ENCODE results near the gene ABCC4.

The ABCC4 gene

GRCh38 chr13:95301183-95301967 is at the start of gene ABCC4:
Gene ABCC4, minus strand, starts transcription at chr13:95301451. Its CDS starts 137 bp downstream, at chr13:95301314.
- peak; percentile 63 for DNase-seq

- DNase-seq, result no peak
These were observed 48.0 kb upstream of the ABCC4 start for GRCh38 chr13:95349267-95349666.

GRCh38 chr13:95343944-95344343 is 42.7 kb upstream of the ABCC4 start:
- no peak for DNase-seq

- no peak for DNase-seq
These were observed 40.2 kb upstream of the ABCC4 start for GRCh38 chr13:95341441-95341840.

- no peak for DNase-seq
These were observed 37.7 kb upstream of the ABCC4 start for GRCh38 chr13:95338905-95339304.

- DNase-seq, result no peak
These were observed 36.3 kb upstream of the ABCC4 start for GRCh38 chr13:95337597-95337996.

- DNase-seq, result no peak
These were observed 34.4 kb upstream of the ABCC4 start for GRCh38 chr13:95335667-95336066.

- DNase-seq, result no peak
These were observed 27.1 kb upstream of the ABCC4 start for GRCh38 chr13:95328386-95328785.

- DNase-seq, result no peak
These were observed 25.9 kb upstream of the ABCC4 start for GRCh38 chr13:95327190-95327589.

GRCh38 chr13:95326695-95327094 is 25.4 kb upstream of the ABCC4 start:
- DNase-seq, result no peak

- no peak for DNase-seq
These were observed 24.2 kb upstream of the ABCC4 start for GRCh38 chr13:95325485-95325884.

- DNase-seq, result no peak
These were observed 22.8 kb upstream of the ABCC4 start for GRCh38 chr13:95323930-95324662.

- DNase-seq, result no peak
These were observed 18.5 kb upstream of the ABCC4 start for GRCh38 chr13:95319551-95320274.

GRCh38 chr13:95317039-95317989 is 16.1 kb upstream of the ABCC4 start:
- DNase-seq, result no peak

GRCh38 chr13:95315752-95316151 is 14.5 kb upstream of the ABCC4 start:
- no peak for DNase-seq

GRCh38 chr13:95307507-95307906 is 6.3 kb upstream of the ABCC4 start:
- DNase-seq, result no peak

- DNase-seq, result no peak
These were observed 3.2 kb upstream of the ABCC4 start for GRCh38 chr13:95304453-95304852.

- no peak for DNase-seq
These were observed 730 bp upstream of the ABCC4 start for GRCh38 chr13:95301968-95302393.

GRCh38 chr13:95300625-95301182 is 547 bp downstream of the ABCC4 start:
- DNase-seq, result peak; percentile 54

GRCh38 chr13:95298971-95299621 is 2.2 kb downstream of the ABCC4 start:
- DNase-seq, result no peak

GRCh38 chr13:95298169-95298965 is 2.9 kb downstream of the ABCC4 start:
- no peak for DNase-seq
